HG03060 (cell line): ENCODE measurements around the gene TCF19.

Source experiments
- ATAC-seq: cut with Tn5 transposase; IDR thresholded peaks from one replicate; pipeline ENCODE4 v1.9.1; 2021; ENCODE audit warnings: low read depth, moderate number of reproducible peaks; ENCODE audit not compliant: unreplicated experiment

The TCF19 gene

GRCh38 chr6:31202259-31203166 lies 44.1 kb downstream of the TCF19 start:
- no peak for ATAC-seq

- peak; percentile 61 for ATAC-seq
Observed at GRCh38 chr6:31203345-31203979, 45.1 kb downstream of the TCF19 start.

- ATAC-seq = no peak
Observed at GRCh38 chr6:31204751-31205145, 46.4 kb downstream of the TCF19 start.

GRCh38 chr6:31205638-31206037 lies 47.2 kb downstream of the TCF19 start:
- ATAC-seq = no peak

GRCh38 chr6:31208506-31208905 lies 50.1 kb downstream of the TCF19 start:
- ATAC-seq = no peak

- no peak for ATAC-seq
Observed at GRCh38 chr6:31209137-31209536, 50.7 kb downstream of the TCF19 start.

- no peak for ATAC-seq
Observed at GRCh38 chr6:31210123-31210522, 51.7 kb downstream of the TCF19 start.

- no peak for ATAC-seq
Observed at GRCh38 chr6:31210741-31211532, 52.5 kb downstream of the TCF19 start.
